GM12878 (cell line): ENCODE data around the gene RAB13. TPM values are rescaled to one million over a fixed set of nuclear protein-coding genes. Genes with fewer than 3 reads are reported as not detected.

Experiments
- ATAC-seq: fragments of 200-7000 bp; cut with Tn5 transposase; 3 replicates; pipeline ENCODE4 v1.9.1; 2020; ENCODE audit warnings: mild to moderate bottlenecking, moderate library complexity
- BruUV-seq: library from RNA; stranded (reverse); fragments of 400-500 nt; replicated peaks from 2 replicates; lab custom pipeline; 2021; lab: Mats Ljungman, UMichigan
- CTCF ChIA-PET: fragments of 300-600 bp; sonication (Branson Sonifier 250); formaldehyde crosslinking; extraction: SDS; loops from one replicate; lab custom pipeline; 2021; ENCODE audit warnings: inconsistent platforms; lab: Yijun Ruan, JAX
- POLR2A ChIA-PET: fragments of 350-600 bp; formaldehyde crosslinking; extraction: SDS; loops from one replicate; lab custom pipeline; 2021; ENCODE audit warnings: inconsistent platforms; lab: Charles Lee
- RAD21 ChIA-PET: fragments of 300-600 bp; sonication (Branson Sonifier 250); formaldehyde crosslinking; loops from one replicate; lab custom pipeline; 2023; ENCODE audit warnings: antibody characterized with exemption; ENCODE audit not compliant: unreplicated experiment; lab: Charles Lee
- SMC1A ChIA-PET: fragments of 300-600 bp; sonication (Branson Sonifier 250); formaldehyde crosslinking; loops from one replicate; lab custom pipeline; 2023; ENCODE audit not compliant: unreplicated experiment, uncharacterized antibody; lab: Charles Lee
- DNase-seq: peaks from one replicate; pipeline ENCODE4 v3.0.0-alpha.2; 2011; ENCODE audit warnings: low read depth, low spot score
- FAIRE-seq: peaks from 3 replicates; lab custom pipeline; 2011; peaks lifted over from hg19 to GRCh38; lab: Jason Lieb, UNC
- H2AFZ ChIP-seq: 2 replicates; pipeline ENCODE4 v1.6.0; 2011; ENCODE audit warnings: low read depth, low read length, control low read depth; ENCODE audit not compliant: control insufficient read depth
- H3K27ac ChIP-seq: 2 replicates; pipeline ENCODE4 v1.5.1; 2011; ENCODE audit warnings: control low read depth; ENCODE audit not compliant: control insufficient read depth, insufficient read depth
- H3K27me3 ChIP-seq, 2 experiments: replicated peaks in 1 of 2; 2 replicates each; pipeline versions ENCODE4 v1.6.0 to v1.6.1; 2011; ENCODE audit warnings: low read length in 1 of 2; ENCODE audit not compliant: control insufficient read depth in 2 of 2, insufficient read depth in 2 of 2
- H3K36me3 ChIP-seq, 2 experiments: 2 replicates each; pipeline ENCODE4 v1.5.1; 2011; ENCODE audit warnings: low read length in 1 of 2; ENCODE audit not compliant: control insufficient read depth in 2 of 2, insufficient read depth in 2 of 2
- H3K4me1 ChIP-seq: 2 replicates; pipeline ENCODE4 v1.6.1; 2011; ENCODE audit warnings: mild to moderate bottlenecking, low read length, moderate library complexity, mixed read lengths; ENCODE audit not compliant: control insufficient read depth, insufficient read depth
- H3K4me2 ChIP-seq: 2 replicates; pipeline ENCODE4 v1.6.0; 2011; ENCODE audit warnings: control low read depth; ENCODE audit not compliant: control insufficient read depth, insufficient read depth
- H3K4me3 ChIP-seq: fragments of 200-600 bp; sonication (generic); 2 replicates; pipeline ENCODE4 v1.5.1; 2016
- H3K79me2 ChIP-seq: 2 replicates; pipeline ENCODE4 v1.6.0; 2011; ENCODE audit warnings: low read length; ENCODE audit not compliant: control insufficient read depth, insufficient read depth
- H3K9ac ChIP-seq: 2 replicates; pipeline ENCODE4 v1.8.0; 2011; ENCODE audit warnings: low read length, control low read depth, mixed read lengths; ENCODE audit not compliant: control insufficient read depth, insufficient read depth
- H3K9me3 ChIP-seq: replicated peaks from 3 replicates; pipeline ENCODE4 v1.5.1; 2011; ENCODE audit warnings: mild to moderate bottlenecking, low read length; ENCODE audit not compliant: control insufficient read depth, insufficient read depth
- H4K20me1 ChIP-seq: 2 replicates; pipeline ENCODE4 v1.6.0; 2011; ENCODE audit not compliant: control insufficient read depth, insufficient read depth
- BCL11A ChIP-seq: IDR thresholded peaks from 2 replicates; pipeline ENCODE4 v1.6.1; 2011; ENCODE audit warnings: low read depth, low read length
- CBX3 ChIP-seq: fragments of 200-600 bp; sonication (generic); IDR thresholded peaks from 2 replicates; pipeline ENCODE4 v1.6.1; 2016; ENCODE audit warnings: low read depth, borderline replicate concordance
- CHD1 ChIP-seq: IDR thresholded peaks from 2 replicates; pipeline ENCODE4 v1.6.1; 2012; ENCODE audit warnings: low read depth, low read length, improper control_type of control experiment
- EED ChIP-seq: sonication (generic); IDR thresholded peaks from 2 replicates; pipeline ENCODE4 v1.6.1; 2016; ENCODE audit warnings: antibody characterized with exemption, low read depth
- GATAD2B ChIP-seq: fragments of 450-650 bp; conservative IDR thresholded peaks from 2 replicates; pipeline ENCODE4 v1.6.1; 2017; ENCODE audit warnings: low read depth, mild to moderate bottlenecking, moderate library complexity
- NR2F1 ChIP-seq: fragments of 450-650 bp; conservative IDR thresholded peaks from 2 replicates; pipeline ENCODE4 v1.6.1; 2017; ENCODE audit warnings: mild to moderate bottlenecking
- ZNF24 ChIP-seq: fragments of 450-650 bp; IDR thresholded peaks from 2 replicates; pipeline ENCODE4 v1.6.1; 2017; ENCODE audit warnings: antibody characterized with exemption, mild to moderate bottlenecking
- WGBS: methylation state at CpG from one replicate; pipeline ENCODE4 v1.1.6; 2016; ENCODE audit warnings: low lambda C conversion rate; ENCODE audit not compliant: insufficient replicate concordance, insufficient coverage; ENCODE audit errors: missing lambda C conversion rate; 5-methylcytosine and 5-hydroxymethylcytosine counted together
- in situ Hi-C: fragments of 300-500 bp; cut with MboI; formaldehyde crosslinking; loops from 9 replicates; pipeline ENCODE4 v1.14.3; 2018; ENCODE audit warnings: mixed read lengths
- intact Hi-C: fragments of 100-400 bp; cut with micrococcal nuclease; formaldehyde crosslinking; loops from one replicate; pipeline ENCODE4 v1.14.2; 2022; ENCODE audit not compliant: unreplicated experiment
- polyA plus RNA-seq, 11 experiments: library from polyadenylated mRNA; depleted of rRNA in 4 of 11; unstranded in 6 of 11; stranded (reverse) in 5 of 11; fragments of >200 nt; fragmentation: Nextera tagmentation in 4 of 11; fragmentation: Illumina TruSeq in 1 of 11; extraction: Ambion mirVana in 4 of 11; extraction: Trizol in 1 of 11; gene quantifications; 1 replicate in 1 of 11; 2 replicates in 10 of 11; pipeline versions ENCODE4 v1.2.1 to v1.2.3, GENCODE V29; 2011 to 2016; ENCODE audit warnings: inconsistent platforms in 2 of 11, missing spikeins in 2 of 11, low read depth in 1 of 11
- total RNA-seq, 4 experiments: library from RNA; depleted of rRNA in 3 of 4; stranded (reverse); fragments of >200 nt in 3 of 4; fragmentation: Illumina TruSeq in 1 of 4; extraction: Trizol in 1 of 4; gene quantifications; 2 replicates each; pipeline versions ENCODE4 v1.2.1 to v1.2.3, GENCODE V29; 2013 to 2021
- TF ChIP-seq, protein P1 (sequence below): fragments of 150-350 bp; IDR thresholded peaks from 2 replicates; pipeline ENCODE4 v1.6.1; 2014; ENCODE audit warnings: mild to moderate bottlenecking, low read depth, low read length
- TF ChIP-seq, protein P2 (sequence below): fragments of 450-650 bp; formaldehyde crosslinking; IDR thresholded peaks from 2 replicates; pipeline ENCODE4 v1.4.0; 2020; ENCODE audit warnings: mild to moderate bottlenecking, moderate library complexity

Gene RAB13
- total and polyA plus RNA-seq, 10 of the 15 experiments (the other 5 are each of a cell fraction or from before 2014, with no cell fraction given): 0.75 to 30.7 (median 15.9) TPM

DNA sequence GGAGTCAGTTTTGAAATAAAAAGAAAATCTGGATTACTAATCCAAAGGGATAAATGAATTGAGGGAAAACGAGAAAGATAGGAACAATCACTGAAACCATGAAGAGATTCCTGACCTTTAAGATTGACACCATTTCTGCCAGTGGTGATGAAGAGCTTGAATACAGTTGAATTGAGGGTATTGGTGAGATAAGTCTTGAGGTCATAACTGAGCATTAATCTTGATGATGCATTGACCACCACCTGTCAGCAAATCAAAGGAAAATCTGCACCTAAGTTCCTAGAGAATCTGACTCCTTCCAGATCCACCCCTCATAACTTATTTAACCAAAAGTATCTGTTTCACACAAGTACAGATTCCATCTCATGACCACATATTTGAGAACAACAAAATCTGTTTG lies 26.0 kb upstream of the RAB13 start:
- WGBS: 7% methylated on average over 1 of the region's 1 CpG
- TF ChIP-seq, protein P1, sequence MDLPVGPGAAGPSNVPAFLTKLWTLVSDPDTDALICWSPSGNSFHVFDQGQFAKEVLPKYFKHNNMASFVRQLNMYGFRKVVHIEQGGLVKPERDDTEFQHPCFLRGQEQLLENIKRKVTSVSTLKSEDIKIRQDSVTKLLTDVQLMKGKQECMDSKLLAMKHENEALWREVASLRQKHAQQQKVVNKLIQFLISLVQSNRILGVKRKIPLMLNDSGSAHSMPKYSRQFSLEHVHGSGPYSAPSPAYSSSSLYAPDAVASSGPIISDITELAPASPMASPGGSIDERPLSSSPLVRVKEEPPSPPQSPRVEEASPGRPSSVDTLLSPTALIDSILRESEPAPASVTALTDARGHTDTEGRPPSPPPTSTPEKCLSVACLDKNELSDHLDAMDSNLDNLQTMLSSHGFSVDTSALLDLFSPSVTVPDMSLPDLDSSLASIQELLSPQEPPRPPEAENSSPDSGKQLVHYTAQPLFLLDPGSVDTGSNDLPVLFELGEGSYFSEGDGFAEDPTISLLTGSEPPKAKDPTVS: no peak
- TF ChIP-seq CHD1: no peak
- no peak for TF ChIP-seq GATAD2B
- TF ChIP-seq, all 136 proteins: peak for 0
- DNase-seq: no peak
- Histone ChIP-seq H3K9ac (no peak overlapping the region), H4K20me1 (no peaks in the 10 kb centered on the region), H3K4me2 (no peak overlapping the region), H2AFZ (no peak overlapping the region), H3K79me2 (no peaks in the 10 kb centered on the region), H3K27ac (no peak overlapping the region), H3K36me3 (no peaks in the 10 kb centered on the region), H3K9me3 (no peaks in the 10 kb centered on the region), H3K4me1 (no peaks in the 10 kb centered on the region), H3K27me3 (no peaks in the 10 kb centered on the region), H3K4me3 (no peak overlapping the region)
- ChIA-PET POLR2A (interaction anchor here (0.7 to 1.1 kb wide), 2 partner anchors 11 to 12 kb away, joined by 3 to 9 read pairs; no protein-coding TSS in a partner anchor), SMC1A (interaction anchor here (0.9 kb wide), 1 partner anchor 10 kb away, joined by 3 read pairs; no protein-coding TSS in a partner anchor), CTCF (interaction anchor here (1.3 kb wide), 1 partner anchor 12 kb away, joined by 4 read pairs; no protein-coding TSS in a partner anchor), RAD21 (interaction anchor here (1.5 kb wide), 1 partner anchor 146 kb away, joined by 4 read pairs; no protein-coding TSS in a partner anchor)
- in situ Hi-C loops (no loop called here), intact Hi-C loops (no loop called here)
- ATAC-seq: no peak
- FAIRE-seq: no peak
- no TSS peak for BruUV-seq

DNA sequence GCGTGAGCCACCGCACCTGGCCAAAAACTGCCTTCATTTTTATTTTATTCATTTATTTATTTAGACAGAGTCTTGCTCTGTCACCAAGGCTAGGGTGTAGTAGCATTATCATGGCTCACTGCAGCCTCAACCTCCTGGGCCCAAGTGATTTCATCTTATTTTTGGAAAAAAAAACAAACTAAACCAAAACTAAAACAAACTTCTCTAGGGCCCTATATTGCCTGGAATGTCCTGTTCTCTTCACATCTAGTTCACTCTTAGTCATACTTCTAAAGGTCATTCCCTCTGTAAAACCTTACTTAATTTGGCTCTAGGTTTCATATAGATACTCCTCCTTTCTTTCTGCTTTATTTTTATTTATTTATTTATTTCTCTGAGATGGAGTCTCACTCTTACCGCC lies 20.0 kb upstream of the RAB13 start:
- in situ Hi-C loops (no loop called here), intact Hi-C loops (no loop called here)
- ChIA-PET POLR2A (no interaction called here), RAD21 (no interaction called here), CTCF (no interaction called here), SMC1A (no interaction called here)
- H3K9me3 ChIP-seq: no peaks in the 10 kb centered on the region
- FAIRE-seq (no peak), DNase-seq (no peak), ATAC-seq (no peak)
- H3K36me3 ChIP-seq: no peaks in the 10 kb centered on the region
- H3K79me2 ChIP-seq: no peaks in the 10 kb centered on the region
- no peak overlapping the region for H3K4me3 ChIP-seq
- no peaks in the 10 kb centered on the region for H3K4me1 ChIP-seq
- H3K27me3 ChIP-seq: no peaks in the 10 kb centered on the region
- no peak overlapping the region for H2AFZ ChIP-seq
- no peaks in the 10 kb centered on the region for H4K20me1 ChIP-seq
- H3K9ac ChIP-seq: no peak overlapping the region
- 100% methylated on average over 3 of the region's 3 CpGs for WGBS
- H3K4me2 ChIP-seq: no peak overlapping the region
- H3K27ac ChIP-seq: no peak overlapping the region
- BruUV-seq: no TSS peak
- TF ChIP-seq EED (no peak), BCL11A (no peak), CBX3 (no peak), NR2F1 (no peak), ZNF24 (no peak)
- TF ChIP-seq, protein P2, sequence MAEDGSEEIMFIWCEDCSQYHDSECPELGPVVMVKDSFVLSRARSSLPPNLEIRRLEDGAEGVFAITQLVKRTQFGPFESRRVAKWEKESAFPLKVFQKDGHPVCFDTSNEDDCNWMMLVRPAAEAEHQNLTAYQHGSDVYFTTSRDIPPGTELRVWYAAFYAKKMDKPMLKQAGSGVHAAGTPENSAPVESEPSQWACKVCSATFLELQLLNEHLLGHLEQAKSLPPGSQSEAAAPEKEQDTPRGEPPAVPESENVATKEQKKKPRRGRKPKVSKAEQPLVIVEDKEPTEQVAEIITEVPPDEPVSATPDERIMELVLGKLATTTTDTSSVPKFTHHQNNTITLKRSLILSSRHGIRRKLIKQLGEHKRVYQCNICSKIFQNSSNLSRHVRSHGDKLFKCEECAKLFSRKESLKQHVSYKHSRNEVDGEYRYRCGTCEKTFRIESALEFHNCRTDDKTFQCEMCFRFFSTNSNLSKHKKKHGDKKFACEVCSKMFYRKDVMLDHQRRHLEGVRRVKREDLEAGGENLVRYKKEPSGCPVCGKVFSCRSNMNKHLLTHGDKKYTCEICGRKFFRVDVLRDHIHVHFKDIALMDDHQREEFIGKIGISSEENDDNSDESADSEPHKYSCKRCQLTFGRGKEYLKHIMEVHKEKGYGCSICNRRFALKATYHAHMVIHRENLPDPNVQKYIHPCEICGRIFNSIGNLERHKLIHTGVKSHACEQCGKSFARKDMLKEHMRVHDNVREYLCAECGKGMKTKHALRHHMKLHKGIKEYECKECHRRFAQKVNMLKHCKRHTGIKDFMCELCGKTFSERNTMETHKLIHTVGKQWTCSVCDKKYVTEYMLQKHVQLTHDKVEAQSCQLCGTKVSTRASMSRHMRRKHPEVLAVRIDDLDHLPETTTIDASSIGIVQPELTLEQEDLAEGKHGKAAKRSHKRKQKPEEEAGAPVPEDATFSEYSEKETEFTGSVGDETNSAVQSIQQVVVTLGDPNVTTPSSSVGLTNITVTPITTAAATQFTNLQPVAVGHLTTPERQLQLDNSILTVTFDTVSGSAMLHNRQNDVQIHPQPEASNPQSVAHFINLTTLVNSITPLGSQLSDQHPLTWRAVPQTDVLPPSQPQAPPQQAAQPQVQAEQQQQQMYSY (CRISPR knock-in tag): no peak
